GM12878 (cell line): ENCODE measurements around the gene ARAP3. TPM values are rescaled to one million over a fixed set of nuclear protein-coding genes. Genes with fewer than 3 reads are reported as not detected.

ENCODE experiments used
- BCL11A ChIP-seq: IDR thresholded peaks from 2 replicates; pipeline ENCODE4 v1.6.1; 2011; ENCODE audit warnings: low read depth, low read length
- BMI1 ChIP-seq: fragments of 450-650 bp; IDR thresholded peaks from 2 replicates; pipeline ENCODE4 v1.6.1; 2016; ENCODE audit warnings: mild to moderate bottlenecking, moderate library complexity, borderline replicate concordance
- EED ChIP-seq: sonication (generic); IDR thresholded peaks from 2 replicates; pipeline ENCODE4 v1.6.1; 2016; ENCODE audit warnings: antibody characterized with exemption, low read depth
- ESRRA ChIP-seq: IDR thresholded peaks from 2 replicates; pipeline ENCODE4 v1.6.1; 2012; ENCODE audit warnings: mild to moderate bottlenecking, low read length, improper control_type of control experiment
- FOXK2 ChIP-seq: fragments of 450-650 bp; IDR thresholded peaks from 2 replicates; pipeline ENCODE4 v1.6.1; 2017; ENCODE audit warnings: mild to moderate bottlenecking, moderate library complexity
- KLF5 ChIP-seq: fragments of 450-650 bp; IDR thresholded peaks from 2 replicates; pipeline ENCODE4 v1.6.1; 2014; ENCODE audit warnings: mild to moderate bottlenecking; ENCODE audit not compliant: partially characterized antibody
- MAX ChIP-seq: IDR thresholded peaks from 2 replicates; pipeline ENCODE4 v1.6.1; 2012; ENCODE audit warnings: low read depth, low read length, improper control_type of control experiment
- NKRF ChIP-seq: fragments of 450-650 bp; conservative IDR thresholded peaks from 2 replicates; pipeline ENCODE4 v1.6.1; 2017; ENCODE audit warnings: mild to moderate bottlenecking, moderate library complexity
- NR2C2 ChIP-seq: IDR thresholded peaks from 2 replicates; pipeline ENCODE4 v1.6.1; 2011; ENCODE audit warnings: borderline replicate concordance, low read depth; ENCODE audit not compliant: control insufficient read depth, insufficient read length
- STAT3 ChIP-seq: IDR thresholded peaks from 2 replicates; pipeline ENCODE4 v1.6.1; 2011; ENCODE audit warnings: low read depth, low read length, improper control_type of control experiment
- SUZ12 ChIP-seq: fragments of 200-600 bp; sonication (generic); IDR thresholded peaks from one replicate; pipeline ENCODE4 v1.6.1; 2018; ENCODE audit warnings: antibody characterized with exemption, mild to moderate bottlenecking; ENCODE audit not compliant: unreplicated experiment
- ZBED1 ChIP-seq: IDR thresholded peaks from 2 replicates; pipeline ENCODE4 v1.6.1; 2016; ENCODE audit warnings: borderline replicate concordance
- ZNF24 ChIP-seq: fragments of 450-650 bp; IDR thresholded peaks from 2 replicates; pipeline ENCODE4 v1.6.1; 2017; ENCODE audit warnings: antibody characterized with exemption, mild to moderate bottlenecking
- ZNF687 ChIP-seq: fragments of 450-650 bp; IDR thresholded peaks from 2 replicates; pipeline ENCODE4 v1.6.1; 2017; ENCODE audit warnings: mild to moderate bottlenecking, moderate library complexity
- polyA plus RNA-seq, 11 experiments: library from polyadenylated mRNA; depleted of rRNA in 4 of 11; unstranded in 6 of 11; stranded (reverse) in 5 of 11; fragments of >200 nt; fragmentation: Nextera tagmentation in 4 of 11; fragmentation: Illumina TruSeq in 1 of 11; extraction: Ambion mirVana in 4 of 11; extraction: Trizol in 1 of 11; gene quantifications; 1 replicate in 1 of 11; 2 replicates in 10 of 11; pipeline versions ENCODE4 v1.2.1 to v1.2.3, GENCODE V29; 2011 to 2016; ENCODE audit warnings: inconsistent platforms in 2 of 11, missing spikeins in 2 of 11, low read depth in 1 of 11
- total RNA-seq, 4 experiments: library from RNA; depleted of rRNA in 3 of 4; stranded (reverse); fragments of >200 nt in 3 of 4; fragmentation: Illumina TruSeq in 1 of 4; extraction: Trizol in 1 of 4; gene quantifications; 2 replicates each; pipeline versions ENCODE4 v1.2.1 to v1.2.3, GENCODE V29; 2013 to 2021
- TF ChIP-seq, protein P1 (sequence below): fragments of 150-350 bp; IDR thresholded peaks from 2 replicates; pipeline ENCODE4 v1.6.1; 2014; ENCODE audit warnings: mild to moderate bottlenecking, low read depth, low read length
- TF ChIP-seq, protein P2 (sequence below): fragments of 450-650 bp; IDR thresholded peaks from 2 replicates; pipeline ENCODE4 v1.6.1; 2017; ENCODE audit warnings: mild to moderate bottlenecking, moderate library complexity

ARAP3 gene
- total and polyA plus RNA-seq, 10 of the 15 experiments (the other 5 are each of a cell fraction or from before 2014, with no cell fraction given) = 0.01 to 0.08 TPM; not detected in 8

GRCh38 chr5:141618804-141619554 is 63.1 kb downstream of the ARAP3 start, which contains the start of gene DIAPH1 (continued):
- TF ChIP-seq ZNF687 (0 out of 2 replicates have a peak, but pooled peaks have one; percentile 29), ZNF24 (peak; percentile 46; the same call in 1 of the 2 replicates), ZBED1 (no peak), SUZ12 (no peak), STAT3 (no peak), EED (no peak), NKRF (peak; percentile 78; the same call in 1 of the 2 replicates), MAX (peak; percentile 98), BMI1 (no peak), BCL11A (peak; percentile 56; the same call in 1 of the 2 replicates), NR2C2 (no peak), ESRRA (no peak), FOXK2 (peak; percentile 94), KLF5 (peak; percentile 97)
- TF ChIP-seq, protein P1, sequence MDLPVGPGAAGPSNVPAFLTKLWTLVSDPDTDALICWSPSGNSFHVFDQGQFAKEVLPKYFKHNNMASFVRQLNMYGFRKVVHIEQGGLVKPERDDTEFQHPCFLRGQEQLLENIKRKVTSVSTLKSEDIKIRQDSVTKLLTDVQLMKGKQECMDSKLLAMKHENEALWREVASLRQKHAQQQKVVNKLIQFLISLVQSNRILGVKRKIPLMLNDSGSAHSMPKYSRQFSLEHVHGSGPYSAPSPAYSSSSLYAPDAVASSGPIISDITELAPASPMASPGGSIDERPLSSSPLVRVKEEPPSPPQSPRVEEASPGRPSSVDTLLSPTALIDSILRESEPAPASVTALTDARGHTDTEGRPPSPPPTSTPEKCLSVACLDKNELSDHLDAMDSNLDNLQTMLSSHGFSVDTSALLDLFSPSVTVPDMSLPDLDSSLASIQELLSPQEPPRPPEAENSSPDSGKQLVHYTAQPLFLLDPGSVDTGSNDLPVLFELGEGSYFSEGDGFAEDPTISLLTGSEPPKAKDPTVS = peak; percentile 39; the same call in 1 of the 2 replicates
- TF ChIP-seq, protein P2, sequence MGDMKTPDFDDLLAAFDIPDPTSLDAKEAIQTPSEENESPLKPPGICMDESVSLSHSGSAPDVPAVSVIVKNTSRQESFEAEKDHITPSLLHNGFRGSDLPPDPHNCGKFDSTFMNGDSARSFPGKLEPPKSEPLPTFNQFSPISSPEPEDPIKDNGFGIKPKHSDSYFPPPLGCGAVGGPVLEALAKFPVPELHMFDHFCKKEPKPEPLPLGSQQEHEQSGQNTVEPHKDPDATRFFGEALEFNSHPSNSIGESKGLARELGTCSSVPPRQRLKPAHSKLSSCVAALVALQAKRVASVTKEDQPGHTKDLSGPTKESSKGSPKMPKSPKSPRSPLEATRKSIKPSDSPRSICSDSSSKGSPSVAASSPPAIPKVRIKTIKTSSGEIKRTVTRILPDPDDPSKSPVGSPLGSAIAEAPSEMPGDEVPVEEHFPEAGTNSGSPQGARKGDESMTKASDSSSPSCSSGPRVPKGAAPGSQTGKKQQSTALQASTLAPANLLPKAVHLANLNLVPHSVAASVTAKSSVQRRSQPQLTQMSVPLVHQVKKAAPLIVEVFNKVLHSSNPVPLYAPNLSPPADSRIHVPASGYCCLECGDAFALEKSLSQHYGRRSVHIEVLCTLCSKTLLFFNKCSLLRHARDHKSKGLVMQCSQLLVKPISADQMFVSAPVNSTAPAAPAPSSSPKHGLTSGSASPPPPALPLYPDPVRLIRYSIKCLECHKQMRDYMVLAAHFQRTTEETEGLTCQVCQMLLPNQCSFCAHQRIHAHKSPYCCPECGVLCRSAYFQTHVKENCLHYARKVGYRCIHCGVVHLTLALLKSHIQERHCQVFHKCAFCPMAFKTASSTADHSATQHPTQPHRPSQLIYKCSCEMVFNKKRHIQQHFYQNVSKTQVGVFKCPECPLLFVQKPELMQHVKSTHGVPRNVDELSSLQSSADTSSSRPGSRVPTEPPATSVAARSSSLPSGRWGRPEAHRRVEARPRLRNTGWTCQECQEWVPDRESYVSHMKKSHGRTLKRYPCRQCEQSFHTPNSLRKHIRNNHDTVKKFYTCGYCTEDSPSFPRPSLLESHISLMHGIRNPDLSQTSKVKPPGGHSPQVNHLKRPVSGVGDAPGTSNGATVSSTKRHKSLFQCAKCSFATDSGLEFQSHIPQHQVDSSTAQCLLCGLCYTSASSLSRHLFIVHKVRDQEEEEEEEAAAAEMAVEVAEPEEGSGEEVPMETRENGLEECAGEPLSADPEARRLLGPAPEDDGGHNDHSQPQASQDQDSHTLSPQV = peak; percentile 93
